ENCODE results near the gene SMPX. TPM values are rescaled to one million over a fixed set of nuclear protein-coding genes. Genes with fewer than 3 reads are reported as not detected.

The SMPX gene
- total RNA-seq, 6 experiments from 2014 or later: not detected

- no peaks in the 10 kb centered on the region for H3K4me1 Mint-ChIP-seq (ENCODE audit: low read depth)
- no peak overlapping the region for H3K4me3 Mint-ChIP-seq
- no peak for TF ChIP-seq CTCF (IDR thresholded peaks at IDR 0.05)
- peaks cover 1% of the 10 kb centered on the region; the same call in 1 of the 2 replicates for H3K27me3 Mint-ChIP-seq (ENCODE audit: insufficient read depth)
- DNase-seq: no peak
- H3K9me3 Mint-ChIP-seq: no peaks in the 10 kb centered on the region
- no peaks in the 10 kb centered on the region for H3K36me3 Mint-ChIP-seq (ENCODE audit: low read depth)
- H3K27ac Mint-ChIP-seq: no peak overlapping the region
Measured at GRCh38 chrX:21717802-21718201, 40.1 kb downstream of the SMPX start.

GRCh38 chrX:21715825-21716224, 42.1 kb downstream of the SMPX start:
- no peaks in the 10 kb centered on the region for H3K36me3 Mint-ChIP-seq (ENCODE audit: low read depth)
- H3K9me3 Mint-ChIP-seq: no peaks in the 10 kb centered on the region
- no peak overlapping the region for H3K27ac Mint-ChIP-seq
- peaks cover 1% of the 10 kb centered on the region; the same call in 1 of the 2 replicates for H3K27me3 Mint-ChIP-seq (ENCODE audit: insufficient read depth)
- no peak overlapping the region for H3K4me3 Mint-ChIP-seq
- no peak for DNase-seq
- no peak for TF ChIP-seq CTCF (IDR thresholded peaks at IDR 0.05)
- no peaks in the 10 kb centered on the region for H3K4me1 Mint-ChIP-seq (ENCODE audit: low read depth)

- H3K36me3 Mint-ChIP-seq (ENCODE audit: low read depth): no peaks in the 10 kb centered on the region
- H3K4me3 Mint-ChIP-seq: no peak overlapping the region
- DNase-seq: no peak
- H3K27me3 Mint-ChIP-seq (ENCODE audit: insufficient read depth): peaks cover 1% of the 10 kb centered on the region; the same call in 1 of the 2 replicates
- H3K27ac Mint-ChIP-seq: no peak overlapping the region
- no peak for TF ChIP-seq CTCF (IDR thresholded peaks at IDR 0.05)
- no peaks in the 10 kb centered on the region for H3K4me1 Mint-ChIP-seq (ENCODE audit: low read depth)
- no peaks in the 10 kb centered on the region for H3K9me3 Mint-ChIP-seq
Measured at GRCh38 chrX:21715337-21715736, 42.6 kb downstream of the SMPX start.

GRCh38 chrX:21711848-21712197, 46.1 kb downstream of the SMPX start:
- DNase-seq: no peak
- Mint-ChIP-seq H3K27ac (no peak overlapping the region), H3K36me3 (ENCODE audit: low read depth) (no peaks in the 10 kb centered on the region), H3K27me3 (ENCODE audit: insufficient read depth) (no peaks in the 10 kb centered on the region), H3K4me1 (ENCODE audit: low read depth) (no peaks in the 10 kb centered on the region), H3K4me3 (no peak overlapping the region), H3K9me3 (no peaks in the 10 kb centered on the region)
- TF ChIP-seq CTCF (IDR thresholded peaks at IDR 0.05): no peak

GRCh38 chrX:21711129-21711847, 46.6 kb downstream of the SMPX start:
- TF ChIP-seq CTCF (IDR thresholded peaks at IDR 0.05): no peak
- H3K27me3 Mint-ChIP-seq (ENCODE audit: insufficient read depth): no peaks in the 10 kb centered on the region; the same call in 1 of the 2 replicates
- no peak for DNase-seq
- no peaks in the 10 kb centered on the region for H3K4me1 Mint-ChIP-seq (ENCODE audit: low read depth)
- no peak overlapping the region for H3K4me3 Mint-ChIP-seq
- H3K9me3 Mint-ChIP-seq: no peaks in the 10 kb centered on the region
- no peaks in the 10 kb centered on the region for H3K36me3 Mint-ChIP-seq (ENCODE audit: low read depth)
- no peak overlapping the region for H3K27ac Mint-ChIP-seq

All from HFFc6 (cell line).